ENCODE results near the gene TDP1. TPM values are rescaled to one million over a fixed set of nuclear protein-coding genes. Genes with fewer than 3 reads are reported as not detected.

TDP1 gene
- total RNA-seq, 1 donor from 2014 or later: 10.8 TPM

DNA sequence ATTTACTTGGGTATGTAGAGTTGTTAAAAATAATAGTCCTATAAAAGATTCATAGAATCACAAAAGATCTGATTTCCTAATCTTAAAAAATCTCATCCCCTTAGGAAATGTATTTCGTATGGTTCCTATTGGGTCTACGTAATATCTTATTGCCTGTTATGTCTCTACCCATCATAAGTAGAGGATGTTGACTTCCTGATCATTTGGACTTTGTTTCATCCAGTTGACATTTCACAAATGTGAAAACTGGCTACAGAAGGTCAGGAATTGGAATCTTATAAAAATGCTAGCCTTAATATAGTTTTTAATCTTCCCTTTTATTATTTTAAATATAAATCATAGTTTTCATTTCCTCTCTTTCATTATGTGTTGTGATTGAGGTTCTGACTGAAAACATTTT, 45.2 kb downstream of the TDP1 start:
- TF ChIP-seq POLR2AphosphoS5 (IDR thresholded peaks at IDR 0.05; ENCODE audit: insufficient read depth in 1 of 2, low read depth in 1 of 2) (no peak), POLR2A (IDR thresholded peaks at IDR 0.05) (no peak), CTCF (IDR thresholded peaks at IDR 0.05) (no peak)
- intact Hi-C loops (cut with DNase I): no loop called here
- Histone ChIP-seq H3K36me3 (no peaks in the 10 kb centered on the region), H3K27ac (no peak overlapping the region), H3K9me3 (no peaks in the 10 kb centered on the region), H3K4me1 (no peaks in the 10 kb centered on the region), H3K4me3 (no peak overlapping the region), H3K27me3 (no peaks in the 10 kb centered on the region)
- no peak for DNase-seq (ENCODE audit: extremely low spot score in 2 of 2)

DNA sequence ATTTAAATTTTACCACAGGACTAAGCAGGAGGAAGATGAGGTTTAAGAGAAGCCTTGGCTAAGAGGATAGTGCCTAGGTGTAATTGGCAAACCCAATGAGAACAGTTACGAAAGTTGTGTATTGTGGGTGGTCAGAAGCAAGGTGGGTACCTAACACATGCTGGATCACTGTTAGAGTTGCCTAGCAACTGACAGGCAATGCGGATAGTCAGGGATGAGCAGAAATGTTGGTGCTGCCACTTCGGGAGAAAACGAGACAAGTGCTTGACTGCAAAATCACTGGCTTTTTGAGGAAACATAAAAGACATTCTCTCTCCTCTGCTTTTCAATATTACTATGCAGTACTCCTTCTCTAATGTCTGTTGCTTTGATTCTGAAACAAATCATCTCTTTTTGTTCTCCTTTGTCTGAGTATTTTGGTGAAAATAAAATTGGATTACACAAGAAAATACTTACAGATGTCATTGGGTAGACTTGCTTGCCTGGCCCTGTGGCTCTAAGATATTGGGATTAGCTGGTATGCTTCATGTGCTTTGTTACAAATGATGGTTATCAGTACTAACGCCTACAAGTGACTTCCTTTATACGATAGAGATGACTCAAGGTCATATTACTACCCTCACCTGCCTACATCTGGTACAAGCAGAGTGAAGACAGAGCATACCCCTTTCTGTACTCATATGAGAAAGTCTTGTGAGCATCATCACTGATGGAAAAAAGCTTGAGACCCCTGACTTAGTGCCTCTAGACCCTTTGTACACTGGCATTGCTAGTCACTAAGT, 48.0 kb downstream of the TDP1 start:
- intact Hi-C loops (cut with DNase I): no loop called here
- DNase-seq (ENCODE audit: extremely low spot score in 2 of 2): no peak
- Histone ChIP-seq H3K9me3 (no peaks in the 10 kb centered on the region), H3K27ac (no peak overlapping the region), H3K4me1 (no peaks in the 10 kb centered on the region), H3K27me3 (no peaks in the 10 kb centered on the region), H3K4me3 (no peak overlapping the region), H3K36me3 (peaks cover 0 to 5% of the 10 kb centered on the region in 2 donors)
- TF ChIP-seq POLR2A (IDR thresholded peaks at IDR 0.05) (no peak), POLR2AphosphoS5 (IDR thresholded peaks at IDR 0.05; ENCODE audit: insufficient read depth in 1 of 2, low read depth in 1 of 2) (no peak), CTCF (IDR thresholded peaks at IDR 0.05) (no peak)

DNA sequence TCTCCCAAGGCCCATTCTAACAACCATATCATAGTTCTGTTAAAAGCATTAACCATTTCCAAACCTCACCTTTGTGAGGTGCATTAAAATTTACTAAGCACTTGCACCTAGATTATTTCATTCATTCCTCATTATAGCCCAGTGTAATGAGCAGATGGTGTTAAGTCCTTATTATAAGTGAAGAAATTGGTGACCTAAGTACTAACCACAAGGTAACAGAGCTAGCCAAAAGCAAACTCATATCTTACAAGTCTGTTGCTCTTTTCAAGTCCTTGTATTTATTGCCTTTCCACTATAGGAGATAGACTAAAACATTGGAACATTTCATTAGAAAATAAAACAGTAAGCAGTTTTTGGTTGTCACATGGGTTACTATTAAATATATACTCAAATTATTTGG, 49.7 kb downstream of the TDP1 start:
- intact Hi-C loops (cut with DNase I): no loop called here
- Histone ChIP-seq H3K27me3 (no peaks in the 10 kb centered on the region), H3K9me3 (no peaks in the 10 kb centered on the region), H3K4me1 (no peaks in the 10 kb centered on the region), H3K4me3 (no peak overlapping the region), H3K27ac (no peak overlapping the region), H3K36me3 (peaks cover 0 to 5% of the 10 kb centered on the region in 2 donors)
- DNase-seq (ENCODE audit: extremely low spot score in 2 of 2): no peak
- TF ChIP-seq POLR2A (IDR thresholded peaks at IDR 0.05) (no peak), POLR2AphosphoS5 (IDR thresholded peaks at IDR 0.05; ENCODE audit: insufficient read depth in 1 of 2, low read depth in 1 of 2) (no peak)

DNA sequence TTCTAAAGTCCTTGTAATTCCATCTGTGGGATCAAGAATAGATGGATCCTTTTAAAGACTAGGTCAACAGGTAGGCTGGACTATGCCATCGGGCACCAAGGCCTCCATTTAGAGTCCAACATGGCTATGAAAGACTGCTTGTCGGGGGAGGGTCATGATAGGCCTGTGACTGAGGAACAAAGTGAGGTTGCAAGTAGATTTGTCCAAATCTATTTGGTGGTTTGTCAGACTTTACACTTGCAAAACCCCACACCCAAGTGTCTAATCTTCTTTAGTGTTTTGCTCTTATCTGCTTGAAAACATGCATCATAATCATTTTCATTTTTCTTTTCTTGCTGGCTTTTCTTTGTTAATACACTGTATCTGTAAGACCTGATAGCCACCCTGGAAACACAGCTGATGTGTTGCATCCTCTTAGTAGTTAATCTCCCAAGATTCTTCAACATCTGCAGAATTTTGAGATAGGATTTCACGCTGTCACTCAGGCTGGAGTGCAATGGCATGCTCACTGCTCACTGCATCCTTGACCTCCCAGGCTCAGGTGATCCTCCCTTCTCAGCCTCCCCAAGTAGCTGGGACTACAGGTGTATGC, 50.3 kb downstream of the TDP1 start:
- Histone ChIP-seq H3K9me3 (no peaks in the 10 kb centered on the region), H3K27ac (no peak overlapping the region), H3K36me3 (peaks cover 0 to 5% of the 10 kb centered on the region in 2 donors), H3K4me1 (no peaks in the 10 kb centered on the region), H3K4me3 (no peak overlapping the region), H3K27me3 (no peaks in the 10 kb centered on the region)
- TF ChIP-seq CTCF (IDR thresholded peaks at IDR 0.05): no peak
- no peak for DNase-seq (ENCODE audit: extremely low spot score in 2 of 2)
- intact Hi-C loops (cut with DNase I): no loop called here

DNA sequence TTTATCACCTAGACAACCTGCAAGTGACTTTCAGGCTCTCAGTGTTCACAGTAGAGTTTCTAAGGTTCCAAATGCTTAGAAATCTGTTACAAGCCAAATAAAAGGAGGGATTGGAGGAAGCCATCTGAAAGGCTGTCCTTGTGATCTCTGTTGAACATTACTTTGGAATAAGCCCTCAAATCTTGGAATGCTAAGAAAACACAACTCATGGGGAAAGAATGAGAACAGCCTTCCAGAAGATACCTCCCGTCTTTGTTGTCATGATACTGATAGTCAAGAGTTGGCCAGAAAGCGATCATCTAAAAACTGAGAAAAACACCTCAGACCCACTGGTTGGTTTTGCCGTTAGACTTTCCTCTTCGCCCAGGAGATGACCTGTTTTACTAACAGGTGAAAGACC, 61.6 kb downstream of the TDP1 start:
- intact Hi-C loops (cut with DNase I): no loop called here
- no peak for DNase-seq (ENCODE audit: extremely low spot score in 2 of 2)
- Histone ChIP-seq H3K36me3 (peaks cover 0 to 15% of the 10 kb centered on the region in 2 donors), H3K27me3 (no peaks in the 10 kb centered on the region), H3K4me1 (no peaks in the 10 kb centered on the region), H3K27ac (no peak overlapping the region), H3K4me3 (no peak overlapping the region), H3K9me3 (no peaks in the 10 kb centered on the region)
- TF ChIP-seq CTCF (IDR thresholded peaks at IDR 0.05) (no peak), POLR2AphosphoS5 (IDR thresholded peaks at IDR 0.05; ENCODE audit: insufficient read depth in 1 of 2, low read depth in 1 of 2) (no peak), POLR2A (IDR thresholded peaks at IDR 0.05) (no peak)

All from vagina (tissue), 2 donors.